ENCODE measurements around the gene NOX5.
"Not testable (repeated sequence)": the region's sequence is repeated elsewhere in the genome, so short reads cannot be mapped to it uniquely, and the experiment has no call there.

The NOX5 gene

GRCh38 chr15:69060041-69060481 is 45.6 kb downstream of the NOX5 start:
- DNase-seq, result no peak

- no peak for DNase-seq
These were observed 46.2 kb downstream of the NOX5 start for GRCh38 chr15:69060744-69061143.

DNA sequence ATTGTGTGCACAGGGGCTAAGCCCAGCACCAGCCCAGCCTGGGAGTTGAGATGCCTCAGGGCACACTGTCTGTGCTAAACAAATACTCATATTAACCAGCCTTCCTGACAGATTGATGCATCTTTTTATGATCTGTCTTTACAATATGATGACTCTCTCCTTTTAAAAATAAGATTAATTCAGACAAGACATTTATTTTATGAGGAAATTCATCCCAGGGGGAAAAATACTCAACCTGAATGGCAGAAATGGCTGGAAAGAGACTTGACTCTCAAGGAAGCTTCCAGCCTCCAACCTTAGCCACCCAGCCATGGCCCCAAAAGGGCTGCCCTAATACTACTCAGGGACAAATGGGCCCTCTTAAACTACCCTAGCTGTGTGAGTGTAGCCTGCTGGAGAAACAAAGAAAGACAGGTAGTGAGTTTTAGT is 46.9 kb downstream of the NOX5 start:
- no peak for DNase-seq

DNA sequence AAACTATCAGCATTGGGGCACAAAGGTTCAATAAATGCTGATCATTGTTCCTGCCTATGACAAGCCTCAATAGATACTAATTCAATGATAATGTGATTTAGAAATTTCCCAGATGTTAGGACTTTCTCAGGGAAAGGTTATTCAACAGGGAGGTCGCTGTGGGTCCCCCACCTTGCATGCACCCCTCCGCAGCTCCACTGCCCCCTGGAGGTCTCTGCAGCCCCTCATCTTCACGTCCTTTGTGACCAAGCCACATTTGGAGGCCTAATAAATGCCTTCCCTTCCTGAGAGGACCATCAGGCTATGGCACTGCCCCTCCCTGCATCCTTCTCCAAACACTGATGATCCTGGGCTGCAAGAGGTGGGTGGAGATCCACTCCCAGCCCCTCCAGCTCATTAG is 50.2 kb downstream of the NOX5 start:
- no peak for DNase-seq

- no peak for DNase-seq
These were observed 51.8 kb downstream of the NOX5 start for GRCh38 chr15:69066007-69066995.

GRCh38 chr15:69067296-69067695 is 52.8 kb downstream of the NOX5 start:
- DNase-seq, result no peak

GRCh38 chr15:69068157-69068556 is 53.7 kb downstream of the NOX5 start:
- no peak for DNase-seq

- DNase-seq, result not testable (repeated sequence)
These were observed 54.8 kb downstream of the NOX5 start for GRCh38 chr15:69069290-69069689.

DNA sequence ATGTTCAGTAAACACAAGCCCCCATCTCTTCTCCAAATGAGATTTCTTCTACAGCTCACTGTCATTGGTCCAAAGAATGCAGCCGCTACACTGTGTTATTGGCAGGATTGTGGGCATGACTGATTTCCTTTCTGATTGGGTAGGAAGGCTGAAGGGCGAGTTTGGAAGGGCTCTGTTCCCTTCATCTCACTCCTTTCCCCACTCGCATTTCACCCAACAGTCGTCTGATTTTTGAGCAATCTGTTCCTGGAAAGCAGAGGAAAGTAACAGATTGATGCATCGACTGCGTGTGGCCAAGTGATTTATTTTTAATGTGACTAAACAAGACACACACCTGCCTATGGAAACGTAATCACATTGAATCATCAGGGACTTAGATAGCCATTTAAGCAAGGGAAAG is 55.5 kb downstream of the NOX5 start:
- no peak for DNase-seq

DNA sequence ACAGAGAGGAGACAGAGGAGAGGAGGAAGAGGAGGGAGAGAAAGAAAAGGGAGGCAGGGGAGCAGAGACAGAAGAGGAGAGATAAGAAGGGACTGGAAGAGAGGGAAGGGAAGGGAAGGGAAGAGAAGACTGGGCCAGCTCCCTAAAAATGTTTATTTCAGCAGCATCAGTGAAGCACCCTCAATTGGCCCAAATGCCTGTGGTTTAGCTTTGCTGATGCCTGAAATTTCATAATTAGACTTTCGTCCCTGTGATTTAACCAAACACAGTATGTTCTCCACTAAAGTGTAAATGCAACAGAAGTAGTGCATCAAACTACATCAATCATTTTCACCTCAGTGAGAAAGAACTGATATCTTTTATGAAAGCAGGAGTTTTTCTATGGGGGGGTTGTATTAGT is 55.9 kb downstream of the NOX5 start:
- no peak for DNase-seq

DNA sequence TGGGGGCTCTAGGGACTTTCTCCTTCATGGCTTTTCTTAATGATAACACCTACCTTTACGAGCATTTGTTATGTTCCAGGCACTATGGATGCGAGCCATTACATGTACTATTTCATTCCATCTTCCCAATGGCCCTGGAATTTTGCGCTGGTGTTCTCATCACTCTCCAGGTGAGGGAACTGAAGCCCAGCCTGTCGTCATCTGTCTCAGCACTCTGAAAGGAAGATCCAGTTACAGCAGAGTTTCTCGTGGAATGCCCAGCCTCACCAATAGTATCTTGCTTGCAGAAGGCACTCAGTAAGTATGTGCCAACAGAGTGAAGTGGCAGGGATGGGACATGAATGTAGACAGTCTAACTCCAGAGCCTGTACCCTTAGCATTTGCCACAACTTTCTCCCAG is 56.8 kb downstream of the NOX5 start:
- no peak for DNase-seq

GRCh38 chr15:69072906-69073305 is 58.4 kb downstream of the NOX5 start:
- no peak for DNase-seq

DNA sequence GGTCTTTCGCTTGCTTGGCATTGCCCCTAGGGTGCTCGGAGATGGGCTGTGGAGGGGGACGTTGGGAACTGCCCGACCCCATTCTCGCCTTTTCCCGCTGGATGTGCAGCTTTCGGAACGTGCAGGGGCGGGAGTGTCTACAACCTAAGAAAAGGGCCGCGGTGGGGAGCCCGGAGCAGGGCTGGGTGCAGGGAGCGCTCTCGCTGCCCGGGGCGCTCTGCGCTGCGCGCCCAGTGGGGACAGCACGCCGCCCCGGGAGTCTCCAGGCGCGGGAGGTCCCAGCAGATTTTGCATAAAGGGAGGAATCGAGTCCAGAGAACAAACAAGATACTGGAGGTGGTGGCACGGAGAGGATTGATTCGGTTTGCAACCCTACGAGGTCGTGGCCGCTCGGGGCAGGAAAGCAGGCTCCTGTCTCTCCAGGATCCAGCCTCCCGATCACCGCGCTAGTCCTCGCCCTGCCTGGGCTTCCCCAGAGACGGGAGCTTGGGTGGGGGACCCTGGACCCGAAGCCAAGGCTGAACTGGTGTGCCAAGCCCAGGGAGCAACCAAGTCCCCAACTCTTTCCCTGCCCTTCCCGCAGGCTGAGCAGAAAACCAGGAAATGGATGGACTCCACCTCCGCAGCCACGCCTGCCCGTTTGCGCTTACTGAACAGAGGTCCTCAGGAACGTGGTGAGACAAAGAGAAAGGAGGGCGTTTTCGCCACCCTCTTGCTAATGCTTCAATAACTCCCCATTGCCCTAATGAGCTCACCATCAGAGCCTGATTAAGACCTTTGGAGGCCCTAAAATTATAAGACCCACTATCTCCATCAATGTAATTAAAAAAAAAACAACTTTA is 59.7 kb downstream of the NOX5 start:
- DNase-seq, result no peak

DNA sequence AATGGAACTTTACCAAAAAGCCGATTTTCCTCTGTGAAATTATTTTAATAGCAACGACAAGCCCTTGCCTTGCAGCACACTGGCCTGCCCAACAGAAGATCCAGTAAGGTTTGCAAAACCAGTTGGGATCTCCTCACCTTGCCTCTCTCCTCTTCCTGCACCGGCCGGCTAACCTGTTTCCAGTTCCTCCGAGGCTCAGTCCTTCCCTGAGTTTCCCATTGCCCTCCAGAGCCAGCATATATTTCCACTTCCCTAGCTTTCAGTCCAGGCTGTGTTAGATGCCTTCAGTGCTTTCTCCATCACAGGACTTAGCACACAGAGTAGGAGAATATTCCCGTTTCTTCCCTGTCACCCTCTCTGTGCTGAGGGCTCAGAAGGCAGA is 60.3 kb downstream of the NOX5 start:
- DNase-seq, result no peak

DNA sequence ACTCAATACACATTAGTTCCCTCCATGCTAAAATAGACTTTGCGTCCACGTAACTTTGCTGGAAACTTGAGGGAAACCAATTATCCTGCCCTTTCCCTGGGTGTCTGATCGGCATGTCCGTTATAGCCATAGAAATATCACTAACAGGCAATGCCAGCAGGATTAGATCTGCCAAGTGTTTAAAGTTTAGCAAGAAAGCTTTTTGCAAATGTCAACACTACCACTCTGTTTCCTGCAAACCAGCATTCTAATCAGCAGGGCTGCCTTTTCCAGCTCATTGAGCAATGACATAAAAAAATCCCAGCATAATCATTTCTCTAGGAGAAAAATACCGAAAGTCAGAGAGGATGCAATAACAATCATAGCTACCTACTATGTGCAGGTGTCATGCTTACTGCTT is 60.9 kb downstream of the NOX5 start:
- DNase-seq, result no peak

GRCh38 chr15:69076756-69077155 is 62.3 kb downstream of the NOX5 start:
- DNase-seq, result no peak

DNA sequence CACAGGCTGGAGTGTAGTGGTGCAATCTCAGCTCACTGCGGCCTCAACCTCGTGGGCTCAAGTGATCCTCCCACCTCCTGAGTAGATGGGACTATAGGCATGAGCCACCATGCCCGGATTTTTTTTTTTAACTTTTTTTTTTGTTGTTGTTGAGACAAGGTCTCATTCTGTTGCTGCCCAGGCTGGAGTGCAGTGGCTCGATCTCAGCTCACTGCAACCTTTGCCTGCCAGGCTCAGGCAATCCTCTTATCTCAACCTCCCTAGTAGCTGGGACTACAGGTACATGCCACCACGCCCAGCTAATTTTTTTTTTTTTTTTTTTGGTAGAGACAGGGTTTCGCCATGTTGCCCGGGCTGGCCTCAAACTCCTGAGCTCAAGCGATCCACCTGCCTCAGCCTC is 64.1 kb downstream of the NOX5 start:
- no peak for DNase-seq

GRCh38 chr15:69080295-69081248 is 66.1 kb downstream of the NOX5 start:
- no peak for DNase-seq

DNA sequence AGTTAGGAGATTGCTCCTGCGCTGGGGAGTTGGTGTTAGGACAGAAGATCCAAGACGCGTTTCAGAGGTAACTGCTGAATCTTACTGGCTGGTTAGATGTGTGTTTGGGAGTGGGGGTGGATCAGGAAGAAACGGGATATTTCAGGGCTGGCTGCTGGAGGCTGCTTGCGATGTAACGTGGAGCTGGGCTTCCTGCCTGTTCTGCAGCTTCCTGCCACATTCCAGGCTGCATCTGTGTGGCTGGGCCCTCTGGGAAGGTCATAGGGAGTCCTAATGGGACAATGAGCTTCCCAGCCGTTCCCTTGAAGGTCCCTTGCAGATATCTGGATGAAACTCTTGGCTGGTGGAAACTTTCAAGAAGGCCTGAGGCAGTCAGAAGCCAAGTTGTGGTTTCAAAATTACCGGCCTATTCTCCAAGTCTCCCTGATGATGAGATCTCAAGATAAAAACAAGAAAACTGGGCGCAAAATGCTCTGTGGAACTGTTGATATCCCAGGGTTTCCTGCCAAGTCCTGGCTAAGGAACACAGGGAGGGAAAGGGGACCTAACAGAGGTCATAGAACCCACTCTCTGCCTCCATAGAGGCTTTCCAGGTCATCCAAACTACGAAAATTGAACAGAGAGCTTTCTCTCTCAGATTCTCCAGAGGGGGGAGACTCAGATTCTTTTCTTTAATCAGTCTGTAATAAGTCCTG is 67.0 kb downstream of the NOX5 start:
- no peak for DNase-seq

GRCh38 chr15:69082021-69082502 is 67.6 kb downstream of the NOX5 start:
- DNase-seq, result no peak

DNA sequence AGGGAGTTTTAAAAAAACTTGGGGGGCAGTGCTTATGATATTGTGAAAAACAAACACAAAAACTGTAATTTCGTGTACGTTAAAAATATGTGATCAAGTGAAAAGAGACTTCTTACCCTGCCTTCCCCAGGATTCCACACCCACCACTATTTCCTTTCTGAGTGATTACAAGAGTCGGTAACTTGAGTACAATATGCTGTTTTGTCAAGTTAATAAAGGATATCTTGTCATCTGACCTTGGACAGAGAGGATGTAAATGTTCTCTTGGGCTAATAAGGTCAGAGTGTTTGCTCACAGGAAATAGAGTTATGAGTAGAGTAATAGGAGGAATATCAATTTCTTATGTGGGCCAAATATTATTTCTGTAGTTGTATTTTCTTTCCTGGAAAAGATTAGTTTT is 68.1 kb downstream of the NOX5 start:
- DNase-seq, result no peak
